SK-N-MC (cell line): ENCODE measurements around the gene SHISA9.

Experiments
- EZH2 ChIP-seq: fragments of 200-600 bp; sonication (generic); IDR thresholded peaks from one replicate; pipeline ENCODE4 v1.6.1; 2017; ENCODE audit warnings: antibody characterized with exemption
- FOXP2 ChIP-seq: optimal IDR thresholded peaks from 2 replicates; pipeline ENCODE3; 2011; ENCODE audit warnings: mild to moderate bottlenecking, moderate library complexity; ENCODE audit not compliant: insufficient read depth; ENCODE audit errors: extremely low read length, control extremely low read depth
- POLR2AphosphoS5 ChIP-seq: IDR thresholded peaks from 2 replicates; pipeline ENCODE4 v1.6.1; 2012; ENCODE audit warnings: mild to moderate bottlenecking, low read depth, low read length, borderline replicate concordance

DNA sequence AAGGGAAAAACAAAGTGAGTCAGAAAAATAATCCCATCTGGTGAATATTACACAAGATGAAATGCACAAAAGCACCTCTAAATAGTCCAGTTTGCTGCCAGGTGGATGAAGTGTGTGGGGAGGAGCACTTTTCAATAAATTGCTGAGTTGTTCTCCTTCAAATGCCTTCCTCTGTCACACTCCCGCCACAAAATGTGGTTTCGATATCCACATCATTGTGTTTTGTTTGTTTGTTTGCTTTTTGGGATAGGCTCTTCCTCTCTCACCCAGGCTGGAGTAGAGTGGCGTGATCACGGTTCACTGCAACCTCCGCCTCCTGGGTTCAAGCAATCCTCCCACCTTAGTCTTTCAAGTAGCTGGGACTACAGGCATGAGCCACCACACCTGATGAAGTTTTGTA, 24.6 kb upstream of the SHISA9 start:
- no peak for TF ChIP-seq POLR2AphosphoS5
- TF ChIP-seq EZH2, result no peak
- no peak for TF ChIP-seq FOXP2
